Stimulated activated CD4-positive, alpha-beta T cell treated with anti-CD3 and anti-CD28 coated beads, Interleukin-1b, Interleukin-23, amount 100 ng/mL, for 48 hours (primary cell): ENCODE measurements around the gene VPS29.
"Not testable (repeated sequence)": the region's sequence is repeated elsewhere in the genome, so short reads cannot be mapped to it uniquely, and the experiment has no call there.

Experiments used
- DNase-seq: peaks from one replicate; pipeline ENCODE4 v3.0.0-alpha.2; 2020

The VPS29 gene

GRCh38 chr12:110520876-110521712, 19.2 kb upstream of the VPS29 start:
- peak; percentile 58 for DNase-seq

- DNase-seq = not testable (repeated sequence)
Observed at GRCh38 chr12:110518014-110518413, 16.1 kb upstream of the VPS29 start.

GRCh38 chr12:110516995-110517394, 15.1 kb upstream of the VPS29 start:
- no peak for DNase-seq

- no peak for DNase-seq
Observed at GRCh38 chr12:110514363-110514762, 12.5 kb upstream of the VPS29 start.

GRCh38 chr12:110513842-110514241, 11.9 kb upstream of the VPS29 start:
- no peak for DNase-seq

GRCh38 chr12:110508071-110508586, 6.2 kb upstream of the VPS29 start:
- DNase-seq = no peak

GRCh38 chr12:110505332-110505731, 3.4 kb upstream of the VPS29 start:
- no peak for DNase-seq

- DNase-seq = no peak
Observed at GRCh38 chr12:110503432-110503831, 1.5 kb upstream of the VPS29 start.

- DNase-seq = peak; percentile 35
Observed at GRCh38 chr12:110501399-110501751, 536 bp downstream of the VPS29 start.

GRCh38 chr12:110498984-110499706, 2.8 kb downstream of the VPS29 start:
- no peak for DNase-seq

GRCh38 chr12:110475426-110475825, 26.5 kb downstream of the VPS29 start:
- no peak for DNase-seq

GRCh38 chr12:110468214-110469048, 33.5 kb downstream of the VPS29 start, which contains the start of the genes FAM216A and GPN3:
Gene FAM216A, plus strand, starts transcription at chr12:110468845. Its CDS starts 31 bp downstream, at chr12:110468876.
Gene GPN3, minus strand, starts transcription at chr12:110468257. Its CDS starts 54 bp downstream, at chr12:110468203.
- DNase-seq = peak; percentile 97

GRCh38 chr12:110467847-110468213, 34.1 kb downstream of the VPS29 start:
- DNase-seq = no peak

- DNase-seq = no peak
Observed at GRCh38 chr12:110466791-110467190, 35.1 kb downstream of the VPS29 start.

- DNase-seq = not testable (repeated sequence)
Observed at GRCh38 chr12:110465765-110466164, 36.1 kb downstream of the VPS29 start.

GRCh38 chr12:110465024-110465423, 36.9 kb downstream of the VPS29 start:
- DNase-seq = no peak

GRCh38 chr12:110461189-110461588, 40.7 kb downstream of the VPS29 start:
- not testable (repeated sequence) for DNase-seq

GRCh38 chr12:110458756-110459155, 43.2 kb downstream of the VPS29 start:
- no peak for DNase-seq

GRCh38 chr12:110453569-110454296, 48.2 kb downstream of the VPS29 start:
- DNase-seq = no peak

GRCh38 chr12:110451263-110451662, 50.6 kb downstream of the VPS29 start:
- no peak for DNase-seq

- peak; percentile 96 for DNase-seq
Observed at GRCh38 chr12:110449799-110450497, 52.0 kb downstream of the VPS29 start, which contains the start of gene ARPC3. Gene ARPC3, minus strand, starts transcription at chr12:110450337. Its CDS starts 77 bp downstream, at chr12:110450260.
